Measurements from ENCODE around the gene DHX32. TPM values are rescaled to one million over a fixed set of nuclear protein-coding genes. Genes with fewer than 3 reads are reported as not detected.

Gene DHX32
- total RNA-seq, 4 donors from 2014 or later: 40.0 to 53.2 (median 44.5) TPM

DNA sequence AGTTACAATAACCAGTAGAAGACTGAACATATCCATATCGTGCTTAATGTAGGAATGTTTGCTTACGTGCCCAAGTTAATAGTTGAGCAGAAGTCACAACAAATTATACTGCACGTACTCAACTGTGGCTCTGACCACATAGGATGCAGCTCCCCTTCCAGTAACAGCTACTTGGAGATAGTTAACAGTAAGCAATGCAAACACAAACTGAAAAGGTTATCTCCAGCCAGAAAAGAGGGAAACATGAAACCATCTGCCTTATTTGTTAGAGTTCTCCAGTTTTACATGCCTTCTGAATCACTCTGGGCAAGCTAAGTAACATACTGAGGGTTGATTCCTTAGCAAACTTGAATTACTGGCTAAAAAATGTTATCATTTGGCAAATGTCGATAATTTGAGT is 9.8 kb downstream of the DHX32 start:
- no peak for TF ChIP-seq EP300 (IDR thresholded peaks at IDR 0.05)
- TF ChIP-seq POLR2A (IDR thresholded peaks at IDR 0.05): no peak
- TF ChIP-seq, protein P1, sequence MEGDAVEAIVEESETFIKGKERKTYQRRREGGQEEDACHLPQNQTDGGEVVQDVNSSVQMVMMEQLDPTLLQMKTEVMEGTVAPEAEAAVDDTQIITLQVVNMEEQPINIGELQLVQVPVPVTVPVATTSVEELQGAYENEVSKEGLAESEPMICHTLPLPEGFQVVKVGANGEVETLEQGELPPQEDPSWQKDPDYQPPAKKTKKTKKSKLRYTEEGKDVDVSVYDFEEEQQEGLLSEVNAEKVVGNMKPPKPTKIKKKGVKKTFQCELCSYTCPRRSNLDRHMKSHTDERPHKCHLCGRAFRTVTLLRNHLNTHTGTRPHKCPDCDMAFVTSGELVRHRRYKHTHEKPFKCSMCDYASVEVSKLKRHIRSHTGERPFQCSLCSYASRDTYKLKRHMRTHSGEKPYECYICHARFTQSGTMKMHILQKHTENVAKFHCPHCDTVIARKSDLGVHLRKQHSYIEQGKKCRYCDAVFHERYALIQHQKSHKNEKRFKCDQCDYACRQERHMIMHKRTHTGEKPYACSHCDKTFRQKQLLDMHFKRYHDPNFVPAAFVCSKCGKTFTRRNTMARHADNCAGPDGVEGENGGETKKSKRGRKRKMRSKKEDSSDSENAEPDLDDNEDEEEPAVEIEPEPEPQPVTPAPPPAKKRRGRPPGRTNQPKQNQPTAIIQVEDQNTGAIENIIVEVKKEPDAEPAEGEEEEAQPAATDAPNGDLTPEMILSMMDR (IDR thresholded peaks at IDR 0.05): no peak
- no peak for TF ChIP-seq POLR2AphosphoS5 (IDR thresholded peaks at IDR 0.05)
- Histone ChIP-seq H3K36me3 (peaks cover 10% of the 10 kb centered on the region), H3K9me3 (peaks cover 1% of the 10 kb centered on the region), H3K4me3 (no peak overlapping the region), H3K4me1 (no peaks in the 10 kb centered on the region), H3K27ac (no peak overlapping the region), H3K27me3 (no peaks in the 10 kb centered on the region)
- WGBS: 93% methylated on average over 4 of the region's 4 CpGs
- DNase-seq (ENCODE audit: low spot score in 2 of 2): no peak

DNA sequence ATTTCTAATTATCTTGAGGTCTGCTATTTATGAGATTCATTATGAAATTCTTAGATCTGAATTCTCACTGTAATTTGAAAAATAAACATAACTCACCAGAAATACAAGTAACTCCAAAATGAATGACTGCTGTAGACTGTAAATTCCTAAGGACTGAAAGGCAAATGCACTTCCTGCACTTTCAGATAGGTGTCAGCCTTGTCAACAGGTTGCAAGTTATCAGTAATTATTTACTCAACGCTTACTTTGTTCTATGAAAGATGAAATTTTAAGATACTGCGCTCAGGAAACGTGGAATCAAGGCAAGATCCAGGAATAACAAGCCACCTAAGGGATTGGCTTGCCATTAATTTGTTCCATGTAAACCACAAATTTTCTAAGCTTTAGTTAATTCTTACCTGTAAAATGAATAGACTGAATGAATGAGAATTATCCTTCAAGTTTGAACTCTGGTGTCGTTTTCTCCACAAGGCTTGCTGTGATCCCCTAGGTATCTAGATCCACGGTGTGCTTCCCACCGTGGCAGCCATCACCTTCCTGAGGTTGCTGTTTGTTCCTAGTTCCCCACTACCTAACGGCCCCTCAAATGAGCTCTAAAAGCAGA is 12.6 kb downstream of the DHX32 start:
- WGBS: 55% methylated on average over 7 of the region's 7 CpGs
- Histone ChIP-seq H3K27me3 (no peaks in the 10 kb centered on the region), H3K4me1 (no peaks in the 10 kb centered on the region), H3K9me3 (no peaks in the 10 kb centered on the region), H3K36me3 (peaks cover 17% of the 10 kb centered on the region), H3K4me3 (no peak overlapping the region), H3K27ac (no peak overlapping the region)
- DNase-seq (ENCODE audit: low spot score in 2 of 2): no peak
- TF ChIP-seq POLR2AphosphoS5 (IDR thresholded peaks at IDR 0.05): no peak
- TF ChIP-seq, protein P1 (IDR thresholded peaks at IDR 0.05): peak; percentile 53 to 74

DNA sequence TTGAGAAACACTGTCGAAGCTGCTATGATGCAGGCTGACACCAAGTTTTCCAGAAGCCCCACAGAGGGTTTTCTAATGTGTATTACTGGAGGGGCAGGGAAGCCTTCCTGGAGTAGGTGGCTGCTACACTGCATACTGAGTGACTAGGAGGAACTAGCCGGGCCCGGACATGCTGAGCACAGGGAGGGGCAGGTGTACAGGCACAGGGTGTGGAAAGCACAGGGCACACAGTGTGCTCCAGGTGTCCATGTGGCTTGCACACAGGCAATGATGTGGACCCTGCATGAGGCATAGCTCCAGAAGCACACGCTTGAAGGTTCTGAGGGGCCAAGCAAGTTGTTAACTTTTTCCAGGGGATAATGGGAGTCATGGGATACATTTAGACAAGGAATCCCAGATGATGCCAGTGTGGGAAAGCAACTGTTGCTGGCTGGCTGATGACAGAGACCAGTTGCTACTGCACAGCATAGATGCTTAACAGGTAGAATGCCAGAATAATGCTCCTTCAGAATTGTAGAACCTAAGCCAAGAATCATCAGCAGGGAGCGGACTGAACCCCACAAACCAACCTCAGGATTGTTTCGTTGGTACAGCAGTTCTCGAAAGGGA is 14.6 kb downstream of the DHX32 start:
- Histone ChIP-seq H3K4me1 (no peaks in the 10 kb centered on the region), H3K4me3 (no peak overlapping the region), H3K36me3 (peaks cover 17% of the 10 kb centered on the region), H3K27ac (no peak overlapping the region), H3K27me3 (no peaks in the 10 kb centered on the region), H3K9me3 (no peaks in the 10 kb centered on the region)
- WGBS: 82% methylated on average over 7 of the region's 7 CpGs
- TF ChIP-seq POLR2AphosphoS5 (IDR thresholded peaks at IDR 0.05): peak in 1 of 3 donors; percentile 34
- TF ChIP-seq, protein P1 (IDR thresholded peaks at IDR 0.05): no peak
- DNase-seq (ENCODE audit: low spot score in 2 of 2): no peak

DNA sequence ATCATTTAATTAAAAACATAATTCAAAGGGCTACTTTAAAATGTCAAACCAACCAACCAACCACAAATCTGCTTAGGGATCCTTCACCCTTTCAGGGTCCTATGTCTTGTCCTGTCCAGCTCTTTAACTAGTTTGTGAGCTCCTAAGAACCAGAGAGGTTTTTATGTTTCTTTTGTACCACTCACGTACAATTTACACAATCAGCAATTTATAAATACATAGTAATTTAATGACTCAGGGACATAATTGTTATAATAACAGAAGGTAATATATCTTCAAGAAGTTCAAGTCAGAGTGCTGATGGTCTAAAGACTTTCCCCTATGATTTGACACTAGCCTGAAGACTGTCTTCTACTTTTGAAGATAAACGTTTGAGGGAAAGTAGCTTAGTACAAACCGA is 16.0 kb downstream of the DHX32 start:
- 84% methylated on average over 3 of the region's 3 CpGs for WGBS
- Histone ChIP-seq H3K4me1 (no peaks in the 10 kb centered on the region), H3K27me3 (no peaks in the 10 kb centered on the region), H3K36me3 (peaks cover 17% of the 10 kb centered on the region), H3K9me3 (no peaks in the 10 kb centered on the region), H3K27ac (no peak overlapping the region), H3K4me3 (no peak overlapping the region)
- no peak for DNase-seq (ENCODE audit: low spot score in 2 of 2)
- TF ChIP-seq POLR2A (IDR thresholded peaks at IDR 0.05): no peak
- TF ChIP-seq, protein P1 (IDR thresholded peaks at IDR 0.05): no peak
- TF ChIP-seq POLR2AphosphoS5 (IDR thresholded peaks at IDR 0.05): no peak
- no peak for TF ChIP-seq EP300 (IDR thresholded peaks at IDR 0.05)

DNA sequence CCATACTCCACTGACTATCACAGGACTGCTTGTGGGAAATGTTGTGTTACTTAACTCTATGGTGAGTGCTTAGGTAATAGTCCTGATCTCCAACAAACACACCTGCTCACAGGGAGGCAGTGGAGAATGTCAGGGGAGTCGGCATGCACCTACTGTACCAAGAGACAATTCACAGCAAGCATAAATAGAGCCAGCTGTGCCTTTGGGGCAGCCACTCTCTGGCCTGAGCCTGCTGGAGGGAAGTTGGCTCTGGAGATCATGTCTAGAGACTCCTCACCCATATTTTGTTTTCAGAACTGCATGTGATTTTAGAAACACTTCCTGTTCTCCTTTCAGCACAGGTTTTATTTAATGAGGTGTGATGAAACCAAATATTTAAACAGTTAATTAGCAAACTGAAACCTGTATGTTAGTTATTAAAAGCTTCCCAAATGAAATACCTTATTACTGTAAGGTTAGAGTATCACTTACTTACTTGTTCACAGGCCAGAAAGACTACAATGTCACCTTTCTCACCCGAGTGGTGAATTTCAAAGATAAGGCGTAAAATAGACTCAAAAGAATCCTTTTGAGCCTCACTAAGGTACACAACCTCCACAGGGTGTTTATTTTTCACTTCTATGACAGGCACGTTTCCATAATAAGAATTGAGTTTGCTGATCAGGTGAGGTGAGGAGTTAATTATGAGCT is 21.8 kb downstream of the DHX32 start:
- H3K27ac ChIP-seq: peak overlapping the region; percentile 4
- DNase-seq (ENCODE audit: low spot score in 2 of 2): no peak
- no peaks in the 10 kb centered on the region for H3K9me3 ChIP-seq
- no peak for TF ChIP-seq POLR2AphosphoS5 (IDR thresholded peaks at IDR 0.05)
- no peak overlapping the region for H3K4me3 ChIP-seq
- WGBS: 88% methylated on average over 4 of the region's 4 CpGs
- H3K36me3 ChIP-seq: peaks cover 16% of the 10 kb centered on the region
- no peaks in the 10 kb centered on the region for H3K27me3 ChIP-seq
- no peaks in the 10 kb centered on the region for H3K4me1 ChIP-seq

All from suprapubic skin (tissue), 4 donors.